Right forelimb (tissue), 1 donor: ENCODE measurements around the gene RAB40AL.

Source experiments
- DNase-seq: peaks from one replicate; pipeline ENCODE4 v3.0.0-alpha.2; 2018

Gene RAB40AL

GRCh38 chrX:102983205-102983604, 46.1 kb downstream of the RAB40AL start:
- no peak for DNase-seq

GRCh38 chrX:102985192-102985591, 48.1 kb downstream of the RAB40AL start:
- no peak for DNase-seq
